Panc1 (cell line): ENCODE data around the gene PRKCA. TPM values are rescaled to one million over a fixed set of nuclear protein-coding genes. Genes with fewer than 3 reads are reported as not detected.
"Not testable (repeated sequence)": the region's sequence is repeated elsewhere in the genome, so short reads cannot be mapped to it uniquely, and the experiment has no call there.

Source experiments
- ATAC-seq: fragments of 200-7000 bp; cut with Tn5 transposase; 2 replicates; pipeline ENCODE4 v1.9.1; 2020; ENCODE audit warnings: mild to moderate bottlenecking, moderate library complexity
- Bru-seq: library from RNA; stranded (reverse); fragments of 400-500 nt; gene quantifications from one replicate; lab custom pipeline; 2021; lab: Mats Ljungman, UMichigan
- BruChase-seq, 2 experiments: library from RNA; stranded (reverse); fragments of 400-500 nt; gene quantifications; one replicate each; lab custom pipeline; 2021; lab: Mats Ljungman, UMichigan
- BruUV-seq: library from RNA; stranded (reverse); fragments of 400-500 nt; replicated peaks from 2 replicates; lab custom pipeline; 2021; lab: Mats Ljungman, UMichigan
- CTCF ChIA-PET: fragments of 300-600 bp; sonication (Branson Sonifier 250); formaldehyde crosslinking; loops from one replicate; lab custom pipeline; 2022; ENCODE audit warnings: antibody characterized with exemption; lab: Charles Lee
- POLR2A ChIA-PET: fragments of 300-600 bp; sonication (Branson Sonifier 250); formaldehyde crosslinking; loops from one replicate; lab custom pipeline; 2022; ENCODE audit warnings: antibody characterized with exemption; lab: Charles Lee
- DNase-seq: peaks from one replicate; pipeline ENCODE4 v3.0.0-alpha.2; 2010; ENCODE audit warnings: low read depth, low spot score
- H3K27ac ChIP-seq: 2 replicates; pipeline ENCODE4 v1.5.1; 2011; ENCODE audit warnings: mild to moderate bottlenecking, low read length, inconsistent platforms
- H3K27me3 ChIP-seq: fragments of 200-500 bp; sonication (Bioruptor generic); 2 replicates; pipeline ENCODE4 v1.6.0; 2014; ENCODE audit warnings: low read length, inconsistent platforms; ENCODE audit not compliant: control insufficient read depth, insufficient read depth
- H3K36me3 ChIP-seq: fragments of 200-500 bp; sonication (Bioruptor generic); 2 replicates; pipeline ENCODE4 v1.5.1; 2014; ENCODE audit warnings: inconsistent platforms, mild to moderate bottlenecking, low read length, moderate library complexity; ENCODE audit not compliant: control insufficient read depth, insufficient read depth
- H3K4me1 ChIP-seq: 2 replicates; pipeline ENCODE4 v1.5.1; 2011; ENCODE audit warnings: inconsistent platforms, mild to moderate bottlenecking, low read length, moderate library complexity; ENCODE audit not compliant: control insufficient read depth, insufficient read depth
- H3K4me3 ChIP-seq, 2 experiments: 2 replicates each; pipeline ENCODE4 v1.5.1; 2011 to 2012; ENCODE audit warnings: low read depth in 2 of 2, low read length in 2 of 2, mild to moderate bottlenecking in 2 of 2, inconsistent platforms in 1 of 2, moderate library complexity in 1 of 2
- H3K9me3 ChIP-seq: fragments of 200-500 bp; sonication (Bioruptor generic); 2 replicates; pipeline ENCODE4 v1.5.1; 2014; ENCODE audit warnings: low read depth, mild to moderate bottlenecking, inconsistent platforms, low read length, moderate library complexity; ENCODE audit not compliant: control insufficient read depth, insufficient read depth
- CTCF ChIP-seq: fragments of 450-650 bp; IDR thresholded peaks from 2 replicates; pipeline ENCODE4 v1.5.1; 2017; ENCODE audit warnings: mild to moderate bottlenecking
- POLR2AphosphoS5 ChIP-seq: IDR thresholded peaks from 2 replicates; pipeline ENCODE4 v1.6.1; 2012; ENCODE audit warnings: mild to moderate bottlenecking, low read depth, low read length, moderate library complexity
- REST ChIP-seq, 2 experiments: IDR thresholded peaks; 2 replicates each; pipeline ENCODE4 v1.6.1; 2011 to 2012; ENCODE audit warnings: low read depth in 2 of 2, control low read depth in 1 of 2, low read length in 1 of 2, mild to moderate bottlenecking in 1 of 2, moderate library complexity in 1 of 2; ENCODE audit not compliant: insufficient read depth in 1 of 2
- SIN3A ChIP-seq: IDR thresholded peaks from 2 replicates; pipeline ENCODE4 v1.6.1; 2012; ENCODE audit warnings: low read depth, mild to moderate bottlenecking, low read length, moderate library complexity, borderline replicate concordance; ENCODE audit not compliant: insufficient read depth
- TCF7L2 ChIP-seq: IDR thresholded peaks from 2 replicates; pipeline ENCODE4 v1.6.1; 2011; ENCODE audit warnings: mild to moderate bottlenecking, low read depth, low read length, inconsistent platforms
- in situ Hi-C: cut with HindIII; loops from 2 replicates; pipeline ENCODE4 v1.10.0; 2016; ENCODE audit warnings: low sequenced_read_pairs, low pct_unique_long_range_greater_than_20kb
- intact Hi-C: fragments of 100-400 bp; cut with micrococcal nuclease; formaldehyde crosslinking; loops from one replicate; pipeline ENCODE4 v1.10.0; 2022; ENCODE audit not compliant: unreplicated experiment
- long read RNA-seq: library from polyadenylated mRNA; unstranded; transcript quantifications from one replicate; pipeline ENCODE4 v2.0.0, GENCODE V29; 2021; ENCODE audit not compliant: unreplicated experiment
- polyA plus RNA-seq: library from polyadenylated mRNA; unstranded; fragments of >200 nt; gene quantifications from one replicate; pipeline ENCODE4 v1.2.1, GENCODE V29; 2012; ENCODE audit warnings: missing spikeins; ENCODE audit not compliant: insufficient read length
- total RNA-seq: library from RNA; stranded (reverse); gene quantifications from one replicate; pipeline ENCODE4 v1.2.1, GENCODE V29; 2021; ENCODE audit not compliant: unreplicated experiment

The PRKCA gene
- 53.0 TPM for total RNA-seq
- 19.2 TPM for polyA plus RNA-seq
- percentile 85 among the genes with signal in this experiment for Bru-seq, nascent RNA
- percentile 75 among the genes with signal in this experiment for BruChase-seq, experiment 1, labeled RNA remaining after a 2-hour chase
- percentile 79 among the genes with signal in this experiment for BruChase-seq, experiment 2, labeled RNA remaining after a 6-hour chase
- long read RNA-seq, partial matches to known transcripts, result 7 of 43 reads
- long read RNA-seq, other reads (novel, unspliced or antisense), result 36 of 43 reads

GRCh38 chr17:66301864-66302741, at the start of gene PRKCA:
Gene PRKCA (plus strand): TSS chr17:66302613.
- POLR2A ChIA-PET, result interaction anchor here (0.6 kb wide), 1 partner anchor 173 kb away, joined by 3 read pairs; no protein-coding TSS in a partner anchor
- CTCF ChIA-PET, result no interaction called here
- no TSS peak for BruUV-seq

GRCh38 chr17:66253458-66253857, 49.0 kb upstream of the PRKCA start:
- H3K36me3 ChIP-seq, H3K27ac ChIP-seq, BruUV-seq, in situ Hi-C loops, H3K4me1 ChIP-seq, H3K4me3 ChIP-seq, POLR2A ChIA-PET, DNase-seq, H3K27me3 ChIP-seq, H3K9me3 ChIP-seq, CTCF ChIA-PET, ATAC-seq, intact Hi-C loops: not testable (repeated sequence)

More at GRCh38 chr17:66301864-66302741, at the start of gene PRKCA:
- peaks cover 5% of the 10 kb centered on the region; the same call in 1 of the 2 replicates for H3K36me3 ChIP-seq
- TF ChIP-seq TCF7L2 (no peak), POLR2AphosphoS5 (peak; percentile 39; the same call in 1 of the 2 replicates), SIN3A (peak; percentile 51; the same call in 1 of the 2 replicates)
- intact Hi-C loops, result no loop called here
- peaks cover 18% of the 10 kb centered on the region for H3K4me1 ChIP-seq
- H3K27ac ChIP-seq, result peak within 1 kb of the TSS; percentile 89
- DNase-seq (no peak), ATAC-seq (peak; percentile 91)
- in situ Hi-C loops, result no loop called here
- no peaks in the 10 kb centered on the region for H3K27me3 ChIP-seq
- H3K4me3 ChIP-seq, result peak within 1 kb of the TSS; percentile 67 to 75
- H3K9me3 ChIP-seq, result no peaks in the 10 kb centered on the region

GRCh38 chr17:66255112-66255511, 47.3 kb upstream of the PRKCA start:
- in situ Hi-C loops (no loop called here), intact Hi-C loops (loop anchor here (5.0 kb wide), 1 partner anchor 312 kb away; no protein-coding TSS in a partner anchor)
- Histone ChIP-seq H3K9me3 (no peaks in the 10 kb centered on the region), H3K4me3 (no peak overlapping the region), H3K27me3 (no peaks in the 10 kb centered on the region), H3K27ac (peak overlapping the region; percentile 37; the same call in 1 of the 2 replicates), H3K36me3 (no peaks in the 10 kb centered on the region), H3K4me1 (no peaks in the 10 kb centered on the region)
- ChIA-PET POLR2A (no interaction called here), CTCF (no interaction called here)
- TF ChIP-seq SIN3A, result no peak
- TF ChIP-seq POLR2AphosphoS5, result no peak
- no TSS peak for BruUV-seq
- DNase-seq (no peak), ATAC-seq (peak; percentile 91)

- intact Hi-C loops (loop anchor here (5.0 kb wide), 1 partner anchor 312 kb away; no protein-coding TSS in a partner anchor), in situ Hi-C loops (no loop called here)
- peak overlapping the region; percentile 37; the same call in 1 of the 2 replicates for H3K27ac ChIP-seq
- no peaks in the 10 kb centered on the region for H3K27me3 ChIP-seq
- H3K4me1 ChIP-seq, result no peaks in the 10 kb centered on the region
- POLR2A ChIA-PET, result interaction anchor here (0.7 kb wide), 1 partner anchor 213 kb away, joined by 6 read pairs; no protein-coding TSS in a partner anchor
- no peaks in the 10 kb centered on the region for H3K36me3 ChIP-seq
- DNase-seq (no peak), ATAC-seq (peak; percentile 34; the same call in 1 of the 2 replicates)
- BruUV-seq, result no TSS peak
- CTCF ChIA-PET, result no interaction called here
- no peak overlapping the region for H3K4me3 ChIP-seq
- TF ChIP-seq POLR2AphosphoS5 (no peak), CTCF (no peak), TCF7L2 (no peak), REST (IDR thresholded peaks at IDR 0.05; ENCODE audit: insufficient read depth in 1 of 2, low read depth in 2 of 2, low read length in 1 of 2) (no peak), SIN3A (no peak)
- H3K9me3 ChIP-seq, result no peaks in the 10 kb centered on the region
Measured at GRCh38 chr17:66255527-66255971, 46.9 kb upstream of the PRKCA start.
